ENCODE measurements around the gene PKD1L1. TPM values are rescaled to one million over a fixed set of nuclear protein-coding genes. Genes with fewer than 3 reads are reported as not detected.

PKD1L1 gene
- total RNA-seq, 1 experiment from 2014 or later: 0.17 TPM

DNA sequence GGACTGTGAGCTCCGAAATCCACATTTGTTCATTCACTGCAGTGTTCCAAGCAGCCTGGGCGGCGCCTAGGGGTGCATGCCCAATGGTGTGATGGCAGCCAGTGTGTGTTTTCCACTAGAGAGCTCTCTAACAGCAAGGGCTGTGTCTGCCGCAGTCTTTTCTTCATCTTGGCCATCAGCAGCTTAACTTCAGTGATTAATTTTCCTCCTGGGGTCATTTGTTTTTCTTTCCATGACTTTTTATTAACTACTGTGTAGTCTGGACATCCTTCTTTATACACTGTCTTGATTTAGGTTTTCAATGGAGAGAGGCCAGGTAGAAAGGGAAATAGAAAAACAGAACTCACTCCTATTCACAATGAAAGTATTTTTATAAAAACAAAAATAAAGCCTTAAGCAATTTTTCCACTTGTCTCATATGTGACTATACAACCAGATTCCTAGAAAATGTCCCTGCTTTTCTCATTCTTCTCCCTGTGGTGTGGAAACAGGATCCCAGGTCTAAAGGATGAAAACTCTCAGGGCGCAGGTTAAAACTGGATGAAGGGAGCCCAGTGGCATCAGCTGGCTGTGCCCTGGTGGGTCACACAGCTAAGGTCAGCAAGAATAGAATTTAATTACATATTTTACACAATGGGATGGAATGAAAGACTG, 176.8 kb downstream of the PKD1L1 start (continued):
- TF ChIP-seq, protein P1, sequence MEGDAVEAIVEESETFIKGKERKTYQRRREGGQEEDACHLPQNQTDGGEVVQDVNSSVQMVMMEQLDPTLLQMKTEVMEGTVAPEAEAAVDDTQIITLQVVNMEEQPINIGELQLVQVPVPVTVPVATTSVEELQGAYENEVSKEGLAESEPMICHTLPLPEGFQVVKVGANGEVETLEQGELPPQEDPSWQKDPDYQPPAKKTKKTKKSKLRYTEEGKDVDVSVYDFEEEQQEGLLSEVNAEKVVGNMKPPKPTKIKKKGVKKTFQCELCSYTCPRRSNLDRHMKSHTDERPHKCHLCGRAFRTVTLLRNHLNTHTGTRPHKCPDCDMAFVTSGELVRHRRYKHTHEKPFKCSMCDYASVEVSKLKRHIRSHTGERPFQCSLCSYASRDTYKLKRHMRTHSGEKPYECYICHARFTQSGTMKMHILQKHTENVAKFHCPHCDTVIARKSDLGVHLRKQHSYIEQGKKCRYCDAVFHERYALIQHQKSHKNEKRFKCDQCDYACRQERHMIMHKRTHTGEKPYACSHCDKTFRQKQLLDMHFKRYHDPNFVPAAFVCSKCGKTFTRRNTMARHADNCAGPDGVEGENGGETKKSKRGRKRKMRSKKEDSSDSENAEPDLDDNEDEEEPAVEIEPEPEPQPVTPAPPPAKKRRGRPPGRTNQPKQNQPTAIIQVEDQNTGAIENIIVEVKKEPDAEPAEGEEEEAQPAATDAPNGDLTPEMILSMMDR (IDR thresholded peaks at IDR 0.05 in 2 of 3, conservative IDR thresholded peaks at IDR 0.05 in 1 of 3; ENCODE audit: borderline replicate concordance in 1 of 3, insufficient read depth in 1 of 3, low read depth in 2 of 3, low read length in 2 of 3): no peak

DNA sequence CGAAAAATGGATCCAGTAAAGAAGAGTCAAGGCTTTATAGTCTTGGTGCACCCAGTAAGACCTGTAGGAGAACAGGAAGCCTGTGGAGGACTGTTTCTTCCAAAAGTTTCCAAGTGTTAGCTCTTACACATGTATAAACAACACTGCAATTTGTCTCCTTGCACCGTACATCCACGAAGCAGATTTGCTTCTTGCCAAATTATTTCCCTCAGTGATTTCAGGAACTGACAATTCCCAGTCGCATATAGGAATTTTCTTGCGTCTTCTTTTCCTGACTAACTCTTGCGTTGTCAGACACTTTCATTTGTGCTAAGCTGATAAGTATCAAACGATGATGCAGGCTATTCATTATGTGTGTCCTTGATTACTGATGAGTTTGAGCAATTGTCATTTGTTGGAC, 182.1 kb downstream of the PKD1L1 start:
- no peak overlapping the region for H3K4me2 ChIP-seq (ENCODE audit: low read length)
- H3K36me3 ChIP-seq (ENCODE audit: control insufficient read depth in 1 of 2, insufficient read depth in 2 of 2, low read length in 2 of 2): no peaks in the 10 kb centered on the region
- CTCF ChIA-PET: no interaction called here
- H2AFZ ChIP-seq (ENCODE audit: low read depth, low read length, poor library complexity, severe bottlenecking): no peak overlapping the region
- intact Hi-C loops (cut with micrococcal nuclease): no loop called here
- RAD21 ChIA-PET (ENCODE audit: low non-redundant PET in 1 of 2, low total read pairs in 2 of 2, uncharacterized antibody in 2 of 2, unreplicated experiment in 2 of 2): no interaction called here
- H4K20me1 ChIP-seq (ENCODE audit: insufficient read depth): no peaks in the 10 kb centered on the region
- DNase-seq (ENCODE audit: low read depth, low spot score): no peak
- TF ChIP-seq SIN3A (IDR thresholded peaks at IDR 0.05; ENCODE audit: low read depth): no peak
- no peak overlapping the region for H3K9ac ChIP-seq (ENCODE audit: low read length)
- H3K27me3 ChIP-seq (ENCODE audit: insufficient read depth, low read length): no peaks in the 10 kb centered on the region
- no TSS peak for BruUV-seq (replicated peaks)
- H3K9me3 ChIP-seq (ENCODE audit: control insufficient read depth in 1 of 2, insufficient read depth in 1 of 2, low read depth in 1 of 2, low read length in 2 of 2): no peaks in the 10 kb centered on the region
- H3K4me1 ChIP-seq (ENCODE audit: control insufficient read depth in 1 of 2, insufficient read depth in 2 of 2, low read length in 2 of 2): peaks cover 5 to 13% of the 10 kb centered on the region in 2 experiments; a peak in 3 of 4 replicates
- POLR2A ChIA-PET: interaction anchor here (0.7 kb wide), 1 partner anchor 21 kb away, joined by 3 read pairs; no protein-coding TSS in a partner anchor
- H3K4me3 ChIP-seq (replicated peaks in 1 of 2; ENCODE audit: low read depth in 1 of 2, low read length in 2 of 2): no peak overlapping the region
- no peaks in the 10 kb centered on the region for H3K79me2 ChIP-seq (ENCODE audit: insufficient read depth, low read length)
- no peak overlapping the region for H3K27ac ChIP-seq (ENCODE audit: low read depth, low read length)
- H3K9me2 ChIP-seq (ENCODE audit: insufficient read depth): no peaks in the 10 kb centered on the region
- ATAC-seq: no peak

DNA sequence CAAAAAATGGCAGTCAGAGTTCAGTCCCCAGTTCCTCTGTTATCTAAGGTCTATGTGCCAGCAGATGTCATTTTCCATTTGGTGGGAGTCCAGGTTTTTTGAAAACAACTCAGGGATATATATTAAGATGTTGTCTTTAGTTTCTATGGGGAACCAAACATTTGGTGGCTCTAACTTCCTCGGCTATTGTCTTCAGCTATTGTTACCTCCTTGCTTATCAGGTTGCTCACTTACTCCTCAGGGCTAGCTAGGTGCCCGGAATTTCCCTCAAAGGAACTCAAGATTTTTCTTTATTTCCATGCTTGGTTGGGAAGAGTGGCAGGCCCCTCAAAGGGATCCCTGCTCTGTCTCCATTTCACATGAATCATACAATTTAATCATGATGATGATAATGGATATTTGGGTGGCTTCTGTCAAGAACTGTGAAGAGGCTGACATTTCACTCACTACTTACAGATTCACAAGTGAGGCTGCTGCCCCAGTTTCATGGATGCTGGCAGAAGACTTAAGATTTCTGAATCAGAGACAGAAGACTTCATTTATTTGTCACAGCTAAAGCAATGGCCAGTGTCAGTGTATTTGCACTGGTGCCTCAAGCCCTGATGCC, 182.8 kb downstream of the PKD1L1 start:
- H2AFZ ChIP-seq (ENCODE audit: low read depth, low read length, poor library complexity, severe bottlenecking): no peak overlapping the region
- no peaks in the 10 kb centered on the region for H4K20me1 ChIP-seq (ENCODE audit: insufficient read depth)
- no peak overlapping the region for H3K4me2 ChIP-seq (ENCODE audit: low read length)
- no peaks in the 10 kb centered on the region for H3K9me3 ChIP-seq (ENCODE audit: control insufficient read depth in 1 of 2, insufficient read depth in 1 of 2, low read depth in 1 of 2, low read length in 2 of 2)
- ATAC-seq (no peak), DNase-seq (ENCODE audit: low read depth, low spot score) (no peak)
- POLR2A ChIA-PET: no interaction called here
- no peak overlapping the region for H3K9ac ChIP-seq (ENCODE audit: low read length)
- H3K79me2 ChIP-seq (ENCODE audit: insufficient read depth, low read length): no peaks in the 10 kb centered on the region
- no TSS peak for BruUV-seq (replicated peaks)
- no peaks in the 10 kb centered on the region for H3K36me3 ChIP-seq (ENCODE audit: control insufficient read depth in 1 of 2, insufficient read depth in 2 of 2, low read length in 2 of 2)
- intact Hi-C loops (cut with micrococcal nuclease): no loop called here
- no peaks in the 10 kb centered on the region for H3K9me2 ChIP-seq (ENCODE audit: insufficient read depth)
- H3K4me3 ChIP-seq (replicated peaks in 1 of 2; ENCODE audit: low read depth in 1 of 2, low read length in 2 of 2): no peak overlapping the region
- CTCF ChIA-PET: no interaction called here
- H3K4me1 ChIP-seq (ENCODE audit: control insufficient read depth in 1 of 2, insufficient read depth in 2 of 2, low read length in 2 of 2): peaks cover 5 to 11% of the 10 kb centered on the region in 2 experiments; a peak in 3 of 4 replicates
- no peak overlapping the region for H3K27ac ChIP-seq (ENCODE audit: low read depth, low read length)
- no peaks in the 10 kb centered on the region for H3K27me3 ChIP-seq (ENCODE audit: insufficient read depth, low read length)
- RAD21 ChIA-PET (ENCODE audit: low non-redundant PET in 1 of 2, low total read pairs in 2 of 2, uncharacterized antibody in 2 of 2, unreplicated experiment in 2 of 2): no interaction called here
- TF ChIP-seq EZH2phosphoT487 (IDR thresholded peaks at IDR 0.05; ENCODE audit: borderline replicate concordance) (no peak), EGR1 (IDR thresholded peaks at IDR 0.05; ENCODE audit: low read depth) (no peak), YY1 (IDR thresholded peaks at IDR 0.05; ENCODE audit: extremely low read depth, insufficient replicate concordance, low read depth, low read length) (no peak), RAD21 (IDR thresholded peaks at IDR 0.05; ENCODE audit: low read depth) (no peak), SIN3A (IDR thresholded peaks at IDR 0.05; ENCODE audit: low read depth) (no peak), FOSL1 (IDR thresholded peaks at IDR 0.05; ENCODE audit: low read depth) (no peak), SP1 (IDR thresholded peaks at IDR 0.05; ENCODE audit: low read depth) (no peak), ZFX (IDR thresholded peaks at IDR 0.05) (no peak), POLR2AphosphoS5 (IDR thresholded peaks at IDR 0.05; ENCODE audit: low read depth, low read length) (no peak), CBX3 (IDR thresholded peaks at IDR 0.05; ENCODE audit: low read depth) (no peak)
- TF ChIP-seq, protein P2, sequence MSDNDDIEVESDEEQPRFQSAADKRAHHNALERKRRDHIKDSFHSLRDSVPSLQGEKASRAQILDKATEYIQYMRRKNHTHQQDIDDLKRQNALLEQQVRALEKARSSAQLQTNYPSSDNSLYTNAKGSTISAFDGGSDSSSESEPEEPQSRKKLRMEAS (IDR thresholded peaks at IDR 0.05): no peak
- TF ChIP-seq, protein P3, sequence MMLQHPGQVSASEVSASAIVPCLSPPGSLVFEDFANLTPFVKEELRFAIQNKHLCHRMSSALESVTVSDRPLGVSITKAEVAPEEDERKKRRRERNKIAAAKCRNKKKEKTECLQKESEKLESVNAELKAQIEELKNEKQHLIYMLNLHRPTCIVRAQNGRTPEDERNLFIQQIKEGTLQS (IDR thresholded peaks at IDR 0.05): no peak

All from HCT116 (cell line).